Effector memory CD4-positive, alpha-beta T cell (primary cell): ENCODE measurements around the gene CDHR3.

Experiments used
- DNase-seq, 3 donors: peaks; one replicate each; pipeline ENCODE4 v3.0.0-alpha.2; 2020
- H3K27ac ChIP-seq: 2 replicates; pipeline ENCODE4 v1.7.0; 2013; ENCODE audit warnings: mild to moderate bottlenecking, low read length, moderate library complexity; ENCODE audit not compliant: insufficient read depth, poor library complexity, severe bottlenecking
- H3K27me3 ChIP-seq: replicated peaks from 2 replicates; pipeline ENCODE4 v1.7.0; 2013; ENCODE audit warnings: mild to moderate bottlenecking, low read length; ENCODE audit not compliant: insufficient read depth, control insufficient read depth, poor library complexity, severe bottlenecking
- H3K36me3 ChIP-seq: 2 replicates; pipeline ENCODE4 v1.7.0; 2013; ENCODE audit warnings: mild to moderate bottlenecking, low read length, moderate library complexity; ENCODE audit not compliant: control insufficient read depth, insufficient read depth
- H3K4me1 ChIP-seq: 2 replicates; pipeline ENCODE4 v1.7.0; 2013; ENCODE audit warnings: low read length, mild to moderate bottlenecking; ENCODE audit not compliant: control insufficient read depth, insufficient read depth, poor library complexity, severe bottlenecking
- H3K4me3 ChIP-seq: 2 replicates; pipeline ENCODE4 v1.7.0; 2013; ENCODE audit warnings: low read length, low read depth, mild to moderate bottlenecking; ENCODE audit not compliant: insufficient read depth, poor library complexity, severe bottlenecking
- H3K9me3 ChIP-seq: 2 replicates; pipeline ENCODE4 v1.7.0; 2013; ENCODE audit warnings: mild to moderate bottlenecking, low read length, moderate library complexity; ENCODE audit not compliant: control insufficient read depth

The CDHR3 gene

GRCh38 chr7:106080300-106080987 is 117.4 kb downstream of the CDHR3 start:
- H3K4me1 ChIP-seq, result no peaks in the 10 kb centered on the region
- no peak for DNase-seq
- H3K9me3 ChIP-seq, result no peaks in the 10 kb centered on the region
- H3K27ac ChIP-seq, result no peak overlapping the region
- no peaks in the 10 kb centered on the region for H3K36me3 ChIP-seq
- H3K4me3 ChIP-seq, result no peak overlapping the region
- H3K27me3 ChIP-seq, result no peaks in the 10 kb centered on the region

DNA sequence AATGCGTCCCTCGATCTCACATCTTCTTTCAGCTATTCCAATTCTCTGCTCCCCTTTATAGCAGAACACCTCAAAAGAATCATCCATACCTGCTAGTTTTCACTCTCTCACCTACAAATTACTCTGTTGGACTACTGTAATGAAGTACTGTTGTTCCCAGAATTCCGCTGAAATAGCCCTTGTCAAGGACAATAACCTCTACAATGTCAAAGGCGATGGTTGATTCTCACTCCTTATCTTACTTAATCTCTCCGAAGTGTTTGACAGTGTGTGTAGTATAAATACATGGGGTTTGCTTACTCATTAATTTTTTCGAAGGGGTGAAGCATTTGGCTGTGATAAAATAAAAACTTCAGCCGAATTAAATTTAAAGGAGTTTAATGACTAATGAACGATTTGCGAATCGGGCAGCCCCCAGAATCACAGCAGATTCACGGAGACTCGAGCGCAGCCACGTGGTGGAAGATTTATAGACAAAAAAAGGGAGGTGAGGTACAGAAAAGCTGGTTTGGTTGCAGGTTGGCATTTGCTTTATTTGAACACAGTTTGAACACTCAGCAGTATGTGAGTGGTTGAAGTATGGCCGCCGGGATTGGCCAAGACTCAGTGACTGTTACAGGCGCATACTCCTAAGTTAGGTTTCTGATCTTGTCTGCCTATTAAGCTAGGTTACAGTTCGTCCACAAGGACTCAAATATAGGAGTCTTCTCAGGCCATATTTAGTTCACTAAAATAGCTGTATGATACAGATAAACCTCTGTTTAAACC is 119.2 kb downstream of the CDHR3 start:
- Histone ChIP-seq H3K36me3 (no peaks in the 10 kb centered on the region), H3K9me3 (no peaks in the 10 kb centered on the region), H3K27me3 (no peaks in the 10 kb centered on the region), H3K4me1 (no peaks in the 10 kb centered on the region), H3K27ac (no peak overlapping the region), H3K4me3 (no peak overlapping the region)
- DNase-seq, result no peak
